Activated CD8-positive, alpha-beta T cell treated with anti-CD3 and anti-CD28 coated beads for 36 hours (primary cell): ENCODE data around the gene TBX21. TPM values are rescaled to one million over a fixed set of nuclear protein-coding genes. Genes with fewer than 3 reads are reported as not detected.

Experiments
- ATAC-seq: fragments of 200-7000 bp; cut with Tn5 transposase; one replicate; pipeline ENCODE4 v1.10.0; 2021; ENCODE audit warnings: mild to moderate bottlenecking, moderate library complexity
- CTCF ChIA-PET: fragments of 350-600 bp; sonication (Branson Sonifier 250); formaldehyde crosslinking; loops from one replicate; lab custom pipeline; 2021; ENCODE audit warnings: antibody characterized with exemption; lab: Charles Lee
- POLR2A ChIA-PET: fragments of 350-600 bp; sonication (Branson Sonifier 250); formaldehyde crosslinking; loops from one replicate; lab custom pipeline; 2021; ENCODE audit warnings: antibody characterized with exemption; lab: Charles Lee
- DNase-seq: peaks from one replicate; pipeline ENCODE4 v3.0.0-alpha.2; 2020
- H3K27ac Mint-ChIP-seq: one replicate; pipeline ENCODE4 v1.8.0; 2021; ENCODE audit warnings: mild to moderate bottlenecking, mixed read lengths
- H3K27me3 Mint-ChIP-seq: one replicate; pipeline ENCODE4 v1.8.0; 2021; ENCODE audit warnings: mixed read lengths
- H3K36me3 Mint-ChIP-seq: one replicate; pipeline ENCODE4 v1.8.0; 2021; ENCODE audit warnings: low read depth, mixed read lengths
- H3K4me1 Mint-ChIP-seq: one replicate; pipeline ENCODE4 v1.8.0; 2021; ENCODE audit warnings: low read depth, mixed read lengths
- H3K4me3 Mint-ChIP-seq: one replicate; pipeline ENCODE4 v1.8.0; 2021; ENCODE audit warnings: mild to moderate bottlenecking, moderate library complexity, mixed read lengths
- H3K9me3 Mint-ChIP-seq: one replicate; pipeline ENCODE4 v1.8.0; 2021; ENCODE audit warnings: mixed read lengths
- CTCF ChIP-seq: fragments of 200-600 bp; IDR thresholded peaks from one replicate; pipeline ENCODE4 v1.8.0; 2022; ENCODE audit warnings: antibody characterized with exemption, mild to moderate bottlenecking
- intact Hi-C: fragments of 100-400 bp; cut with micrococcal nuclease; formaldehyde crosslinking; loops from one replicate; pipeline ENCODE4 v1.10.0; 2022
- total RNA-seq, 2 experiments: library from RNA; stranded (reverse); gene quantifications; one replicate each; pipeline ENCODE4 v1.2.3, GENCODE V29; 2021

Gene TBX21
- total RNA-seq, 2 experiments from 2014 or later: 53.0 to 56.9 TPM

- ChIA-PET POLR2A (interaction anchor here (0.6 to 18.8 kb wide), 5 partner anchors 11 to 36 kb away, joined by 3 to 493 read pairs (median 5); partner anchors contain the start of gene TBX21), CTCF (interaction anchor here (0.8 to 19.3 kb wide), 17 partner anchors 10 to 149 kb away, joined by 3 to 424 read pairs (median 5); partner anchors contain the start of gene TBX21)
- Mint-ChIP-seq H3K36me3 (peaks cover 6% of the 10 kb centered on the region), H3K4me3 (no peak overlapping the region), H3K4me1 (peaks cover 69% of the 10 kb centered on the region), H3K9me3 (no peaks in the 10 kb centered on the region), H3K27me3 (no peaks in the 10 kb centered on the region), H3K27ac (no peak overlapping the region)
- no peak for TF ChIP-seq CTCF
- ATAC-seq (no peak), DNase-seq (no peak)
- intact Hi-C loops: loop anchor here (2.0 to 5.0 kb wide), 3 partner anchors 34 to 104 kb away; partner anchors contain the start of gene TBX21
Observed at GRCh38 chr17:47697906-47698711, 34.9 kb upstream of the TBX21 start.

GRCh38 chr17:47698749-47699535, 34.1 kb upstream of the TBX21 start:
- peak; percentile 99 for TF ChIP-seq CTCF
- Mint-ChIP-seq H3K9me3 (no peaks in the 10 kb centered on the region), H3K36me3 (peaks cover 8% of the 10 kb centered on the region), H3K27me3 (no peaks in the 10 kb centered on the region), H3K4me1 (peaks cover 73% of the 10 kb centered on the region), H3K4me3 (peak overlapping the region; percentile 15), H3K27ac (peak overlapping the region; percentile 14)
- intact Hi-C loops: loop anchor here (2.0 to 5.0 kb wide), 3 partner anchors 33 to 103 kb away; partner anchors contain the start of gene TBX21
- peak; percentile 88 for DNase-seq
- peak; percentile 21 for ATAC-seq
- ChIA-PET CTCF (interaction anchor here (0.7 to 19.3 kb wide), 31 partner anchors 8 to 148 kb away, joined by 3 to 424 read pairs (median 5); partner anchors contain the start of gene TBX21), POLR2A (interaction anchor here (0.6 to 18.8 kb wide), 5 partner anchors 11 to 85 kb away, joined by 3 to 493 read pairs (median 4); partner anchors contain the start of gene TBX21)

- ChIA-PET CTCF (interaction anchor here (0.7 to 19.3 kb wide), 29 partner anchors 9 to 148 kb away, joined by 3 to 424 read pairs (median 5); partner anchors contain the start of gene TBX21), POLR2A (interaction anchor here (0.6 to 18.8 kb wide), 5 partner anchors 12 to 84 kb away, joined by 3 to 493 read pairs (median 4); partner anchors contain the start of gene TBX21)
- DNase-seq (no peak), ATAC-seq (no peak)
- Mint-ChIP-seq H3K27me3 (no peaks in the 10 kb centered on the region), H3K27ac (peak overlapping the region; percentile 47), H3K4me3 (no peak overlapping the region), H3K4me1 (peaks cover 79% of the 10 kb centered on the region), H3K36me3 (peaks cover 11% of the 10 kb centered on the region), H3K9me3 (no peaks in the 10 kb centered on the region)
- intact Hi-C loops: loop anchor here (2.0 to 5.0 kb wide), 3 partner anchors 33 to 103 kb away; partner anchors contain the start of gene TBX21
- no peak for TF ChIP-seq CTCF
Observed at GRCh38 chr17:47699536-47699840, 33.5 kb upstream of the TBX21 start.

GRCh38 chr17:47700471-47701449, 32.3 kb upstream of the TBX21 start:
- no peaks in the 10 kb centered on the region for H3K9me3 Mint-ChIP-seq
- H3K36me3 Mint-ChIP-seq: peaks cover 17% of the 10 kb centered on the region
- DNase-seq (peak; percentile 54), ATAC-seq (peak; percentile 48)
- intact Hi-C loops: no loop called here
- ChIA-PET CTCF (interaction anchor here (1.0 to 19.3 kb wide), 9 partner anchors 13 to 101 kb away, joined by 3 to 424 read pairs (median 5); partner anchors contain the start of gene TBX21), POLR2A (interaction anchor here (0.7 to 18.8 kb wide), 8 partner anchors 10 to 52 kb away, joined by 4 to 493 read pairs (median 4); partner anchors contain the start of gene TBX21)
- H3K27me3 Mint-ChIP-seq: no peaks in the 10 kb centered on the region
- H3K4me1 Mint-ChIP-seq: peaks cover 82% of the 10 kb centered on the region
- H3K27ac Mint-ChIP-seq: peak overlapping the region; percentile 93
- TF ChIP-seq CTCF: no peak
- H3K4me3 Mint-ChIP-seq: peak overlapping the region; percentile 63
